Heart left ventricle (tissue), 13 donors: ENCODE measurements around the gene RNU5B-1.

Experiments
- CTCF ChIP-seq, 12 donors: fragments of 200-600 bp; sonication (generic) in 4 of 12; IDR thresholded peaks; one replicate each; pipeline versions ENCODE4 v1.5.0 to v1.8.0; 2018 to 2022; ENCODE audit warnings: antibody characterized with exemption in 12 of 12, mild to moderate bottlenecking in 5 of 12
- POLR2A ChIP-seq, 2 donors: fragments of 450-650 bp; IDR thresholded peaks; one replicate each; pipeline ENCODE4 v1.6.1; 2017; ENCODE audit warnings: antibody characterized with exemption in 2 of 2, mild to moderate bottlenecking in 2 of 2, moderate library complexity in 2 of 2
- donor health status: ischemic (EF 13 %, LVEDD 7.1; RV severe dilation, severe dysfunction).
- donor health status: DM: no; HTN: yes; CAD: no.
- donor health status: DM: no; HTN: no; CAD: no.
- donor health status: ischemic (EF 25% LVEDD 6.9; RV normal size, moderate dysfunction).
- donor health status: ischemic (EF 25% LVEDD 5.7; RV mildly dilated, moderate dysfunction).
- donor health status: ischemic (EF 35%, LVEDD 5.7; RV mildly dilated, moderate dysfunction).
- donor health status: nonischemic (EF 11% LVEDD 7.7; RV severe dilation, severe dysfunction).
- donor health status: DM: yes; HTN: yes; CAD: no.
- donor health status: PGD.
- donor health status: ischemic (EF 29% LVEDD 5.4; RV normal size, mild dysfunction).
- donor health status: nonischemic (EF 23%, LVEDD 6.1; RV moderate dilation, normal function).

GRCh38 chr15:65275104-65275727, 29.3 kb upstream of the RNU5B-1 start:
- TF ChIP-seq CTCF (IDR thresholded peaks at IDR 0.05) (no peak), POLR2A (IDR thresholded peaks at IDR 0.05) (no peak)
